ENCODE measurements around the gene SALL1.

The SALL1 gene

GRCh38 chr16:51139568-51139967 is 11.5 kb downstream of the SALL1 start:
- DNase-seq: no peak

GRCh38 chr16:51138178-51138577 is 12.9 kb downstream of the SALL1 start:
- DNase-seq: no peak

GRCh38 chr16:51137097-51137496 is 14.0 kb downstream of the SALL1 start:
- no peak for DNase-seq

GRCh38 chr16:51134876-51135275 is 16.2 kb downstream of the SALL1 start:
- DNase-seq: no peak

- DNase-seq: no peak
Observed at GRCh38 chr16:51134269-51134812, 16.7 kb downstream of the SALL1 start.

GRCh38 chr16:51133688-51134087 is 17.4 kb downstream of the SALL1 start:
- DNase-seq: no peak

GRCh38 chr16:51133183-51133582 is 17.9 kb downstream of the SALL1 start:
- DNase-seq: no peak

- DNase-seq: no peak
Observed at GRCh38 chr16:51132490-51133115, 18.5 kb downstream of the SALL1 start.

GRCh38 chr16:51131619-51132018 is 19.5 kb downstream of the SALL1 start:
- no peak for DNase-seq

GRCh38 chr16:51129105-51129504 is 22.0 kb downstream of the SALL1 start:
- no peak for DNase-seq

GRCh38 chr16:51125992-51126391 is 25.1 kb downstream of the SALL1 start:
- DNase-seq: no peak

GRCh38 chr16:51124896-51125295 is 26.2 kb downstream of the SALL1 start:
- DNase-seq: no peak

GRCh38 chr16:51121850-51122249 is 29.2 kb downstream of the SALL1 start:
- DNase-seq: no peak

- no peak for DNase-seq
Observed at GRCh38 chr16:51120730-51121347, 30.2 kb downstream of the SALL1 start.

GRCh38 chr16:51119973-51120729 is 30.9 kb downstream of the SALL1 start:
- DNase-seq: no peak

- DNase-seq: no peak
Observed at GRCh38 chr16:51119556-51119955, 31.5 kb downstream of the SALL1 start.

- no peak for DNase-seq
Observed at GRCh38 chr16:51116353-51116752, 34.7 kb downstream of the SALL1 start.

GRCh38 chr16:51114382-51114781 is 36.7 kb downstream of the SALL1 start:
- no peak for DNase-seq

- DNase-seq: no peak
Observed at GRCh38 chr16:51113236-51114125, 37.6 kb downstream of the SALL1 start.

GRCh38 chr16:51112323-51112722 is 38.7 kb downstream of the SALL1 start:
- no peak for DNase-seq

- DNase-seq: no peak
Observed at GRCh38 chr16:51111759-51112158, 39.3 kb downstream of the SALL1 start.

GRCh38 chr16:51110700-51111157 is 40.3 kb downstream of the SALL1 start:
- no peak for DNase-seq

- DNase-seq: no peak
Observed at GRCh38 chr16:51109173-51109572, 41.9 kb downstream of the SALL1 start.
